G401 (cell line): ENCODE results near the gene INHBB. TPM values are rescaled to one million over a fixed set of nuclear protein-coding genes. Genes with fewer than 3 reads are reported as not detected.

Experiments
- DNase-seq: peaks from one replicate; pipeline ENCODE4 v3.0.0-alpha.2; 2015; ENCODE audit warnings: low spot score
- in situ Hi-C: cut with HindIII; loops from 2 replicates; pipeline ENCODE4 v1.10.0; 2016; ENCODE audit warnings: low sequenced_read_pairs, mixed read lengths
- total RNA-seq: library from RNA; depleted of rRNA; stranded (reverse); fragments of >200 nt; shearing (Covaris generic); gene quantifications from 2 replicates; pipeline ENCODE4 v1.2.3, GENCODE V29; 2014

The INHBB gene
- total RNA-seq, 1 experiment from 2014 or later: not detected

DNA sequence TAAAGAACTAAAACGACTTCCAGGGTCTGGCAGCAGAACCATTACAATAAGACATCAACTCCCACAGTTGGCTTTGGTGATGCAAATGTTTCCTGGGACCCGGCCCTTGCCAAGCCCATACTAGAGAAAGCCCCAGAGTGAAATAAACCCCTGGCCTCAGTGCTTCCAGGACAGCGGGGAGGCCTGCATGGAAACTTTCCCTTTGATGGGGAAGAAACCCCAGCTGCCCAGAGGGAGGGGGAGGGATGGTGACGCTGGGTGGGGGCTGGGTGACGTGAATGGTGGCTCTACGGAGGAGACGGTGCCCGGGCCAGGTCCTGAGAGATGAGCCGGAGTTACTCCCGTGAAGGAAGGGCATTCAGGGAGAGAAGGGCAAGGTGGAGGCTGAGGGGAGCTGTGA, 27.5 kb downstream of the INHBB start:
- in situ Hi-C loops: no loop called here
- DNase-seq: no peak

DNA sequence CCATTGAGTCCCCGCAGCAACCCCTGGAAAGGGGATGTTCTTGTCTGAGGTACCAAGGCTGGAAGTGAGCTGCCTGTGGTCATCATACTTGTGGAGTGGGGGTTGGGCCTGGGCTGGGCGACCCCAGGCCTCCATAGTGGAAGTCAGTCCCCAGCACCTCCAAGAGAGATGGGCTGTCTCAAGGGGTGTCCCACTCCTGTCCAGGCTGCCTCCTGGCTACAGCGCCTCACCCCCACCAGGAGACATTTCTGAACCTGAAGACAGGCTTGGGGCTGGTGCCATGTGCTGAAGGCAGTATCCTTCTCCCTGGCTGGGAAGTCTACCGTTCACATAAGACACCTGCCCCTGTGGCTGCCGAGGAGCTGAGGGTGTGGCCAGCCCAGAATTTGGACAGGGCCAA, 28.9 kb downstream of the INHBB start:
- no peak for DNase-seq
- in situ Hi-C loops: no loop called here

DNA sequence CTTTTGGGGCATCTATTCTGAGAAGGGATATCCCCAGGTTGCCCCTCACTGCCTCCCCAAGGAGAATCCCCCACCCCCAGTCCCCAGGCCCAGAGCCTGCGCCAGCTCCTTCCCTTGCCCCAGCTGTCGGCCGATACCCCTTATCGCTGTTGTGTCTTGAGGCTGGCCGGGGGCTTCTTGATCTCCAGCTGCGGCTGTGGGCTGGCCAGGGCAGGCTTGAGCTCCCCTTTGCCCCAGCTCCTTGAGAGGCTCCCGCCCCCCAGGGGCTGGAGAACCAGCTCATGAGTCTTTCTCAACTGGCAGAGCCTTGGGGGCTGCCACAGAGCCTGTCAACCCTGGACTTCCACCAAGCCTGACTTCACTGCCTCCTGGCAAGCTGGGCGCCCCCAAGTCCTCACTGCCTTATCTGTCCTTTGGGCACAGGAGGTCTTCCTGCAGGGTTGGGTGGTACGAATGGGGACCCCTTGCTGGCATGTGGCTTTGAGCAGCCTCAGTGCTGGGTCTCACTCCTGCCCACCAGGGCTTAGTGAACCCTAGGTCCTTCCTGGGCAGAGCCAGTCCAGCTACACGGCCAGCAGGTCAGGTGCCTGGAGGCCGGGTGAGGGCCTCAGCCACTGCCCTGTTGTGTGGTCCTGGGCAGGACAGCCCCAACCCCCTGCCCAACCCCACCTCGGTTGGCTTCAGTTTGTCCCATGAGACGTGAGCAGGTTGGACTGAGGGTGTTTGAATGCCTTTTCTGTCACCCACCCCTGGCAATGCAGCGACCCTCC, 29.5 kb downstream of the INHBB start:
- DNase-seq: no peak
- in situ Hi-C loops: no loop called here

DNA sequence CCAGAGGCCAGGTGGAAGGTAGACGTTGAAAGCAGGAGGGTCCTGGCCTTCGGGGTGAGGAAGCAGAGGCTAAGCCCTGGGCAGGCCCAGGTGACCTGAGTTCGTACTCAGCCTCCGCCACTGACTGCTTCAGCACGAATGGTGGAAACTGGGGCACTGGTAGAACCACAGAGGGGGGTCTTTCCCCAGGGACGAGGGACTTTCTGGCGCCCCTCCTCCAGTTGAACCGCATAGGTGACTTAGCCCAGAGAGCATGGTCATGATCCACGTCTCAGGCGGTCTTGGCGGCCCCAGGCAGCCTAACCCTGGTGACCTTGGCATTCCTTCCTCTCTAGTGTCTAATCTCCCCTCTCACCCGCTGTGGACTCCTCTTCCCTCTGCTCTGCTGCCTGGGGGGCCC, 30.2 kb downstream of the INHBB start:
- no peak for DNase-seq
- in situ Hi-C loops: no loop called here

DNA sequence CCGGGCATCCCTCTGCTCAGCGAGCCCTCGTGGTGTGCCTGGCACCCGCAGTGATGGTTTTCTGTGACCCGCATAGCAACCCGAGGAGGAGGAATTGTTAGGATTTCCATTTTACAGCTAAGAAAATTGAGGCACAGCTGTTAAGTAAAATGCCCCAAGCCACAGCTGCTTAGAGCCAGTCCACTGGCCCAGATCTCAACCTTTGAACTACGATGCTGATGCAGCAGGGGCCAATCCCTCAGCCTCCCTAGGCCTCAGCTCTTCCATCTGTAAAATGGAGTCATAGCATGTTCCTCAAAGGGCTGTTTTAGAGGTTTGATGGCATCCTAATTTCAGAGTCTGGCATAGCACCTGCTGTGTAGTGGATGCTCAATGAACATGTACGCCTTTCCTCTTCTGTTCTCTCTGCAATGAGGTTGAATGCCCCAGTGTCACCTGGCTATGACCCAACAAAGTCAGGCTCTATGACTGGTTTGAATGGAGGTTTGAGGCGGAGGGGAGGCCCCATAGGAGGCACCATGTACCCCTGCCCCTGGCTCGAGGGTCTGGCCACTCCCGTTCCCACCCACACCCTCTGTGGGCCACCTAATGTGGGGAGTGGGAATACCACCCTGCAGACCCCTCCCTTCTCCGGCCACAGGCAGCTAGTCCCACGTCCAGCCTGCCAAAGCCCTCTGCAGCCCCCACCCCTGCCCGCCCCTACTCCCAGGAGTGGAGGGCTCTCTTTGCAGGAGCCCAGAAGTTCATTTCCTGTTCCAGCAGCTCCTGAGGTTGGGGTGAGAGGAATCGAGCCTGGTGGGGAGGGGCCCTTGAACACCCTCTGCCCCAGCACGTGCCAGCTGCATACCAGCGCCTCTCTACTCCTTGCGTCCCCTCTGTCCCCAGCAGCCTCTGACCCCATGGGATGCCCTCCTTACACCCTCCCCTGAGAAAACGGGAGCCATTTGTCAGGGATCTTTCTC, 31.0 kb downstream of the INHBB start:
- in situ Hi-C loops: no loop called here
- DNase-seq: no peak

DNA sequence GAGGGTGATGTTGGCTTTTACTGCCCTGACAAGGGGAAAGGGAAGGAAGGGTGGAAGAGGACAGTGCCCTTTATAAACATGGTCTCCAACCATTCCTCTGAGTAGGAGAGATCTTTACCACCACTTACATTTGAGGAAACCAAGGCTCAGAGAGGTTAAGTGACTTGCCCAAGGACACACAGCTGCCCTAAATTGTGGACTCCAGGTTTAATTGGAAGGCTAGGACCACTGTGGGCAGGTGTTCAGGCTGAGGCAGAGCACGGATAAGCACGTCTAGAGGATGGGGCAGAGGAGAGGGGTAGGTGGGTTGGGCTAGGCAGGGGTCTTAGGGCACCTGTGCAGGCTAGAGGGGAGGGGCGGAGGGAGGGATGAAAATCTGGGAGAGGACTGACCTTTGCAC, 32.7 kb downstream of the INHBB start:
- in situ Hi-C loops: no loop called here

DNA sequence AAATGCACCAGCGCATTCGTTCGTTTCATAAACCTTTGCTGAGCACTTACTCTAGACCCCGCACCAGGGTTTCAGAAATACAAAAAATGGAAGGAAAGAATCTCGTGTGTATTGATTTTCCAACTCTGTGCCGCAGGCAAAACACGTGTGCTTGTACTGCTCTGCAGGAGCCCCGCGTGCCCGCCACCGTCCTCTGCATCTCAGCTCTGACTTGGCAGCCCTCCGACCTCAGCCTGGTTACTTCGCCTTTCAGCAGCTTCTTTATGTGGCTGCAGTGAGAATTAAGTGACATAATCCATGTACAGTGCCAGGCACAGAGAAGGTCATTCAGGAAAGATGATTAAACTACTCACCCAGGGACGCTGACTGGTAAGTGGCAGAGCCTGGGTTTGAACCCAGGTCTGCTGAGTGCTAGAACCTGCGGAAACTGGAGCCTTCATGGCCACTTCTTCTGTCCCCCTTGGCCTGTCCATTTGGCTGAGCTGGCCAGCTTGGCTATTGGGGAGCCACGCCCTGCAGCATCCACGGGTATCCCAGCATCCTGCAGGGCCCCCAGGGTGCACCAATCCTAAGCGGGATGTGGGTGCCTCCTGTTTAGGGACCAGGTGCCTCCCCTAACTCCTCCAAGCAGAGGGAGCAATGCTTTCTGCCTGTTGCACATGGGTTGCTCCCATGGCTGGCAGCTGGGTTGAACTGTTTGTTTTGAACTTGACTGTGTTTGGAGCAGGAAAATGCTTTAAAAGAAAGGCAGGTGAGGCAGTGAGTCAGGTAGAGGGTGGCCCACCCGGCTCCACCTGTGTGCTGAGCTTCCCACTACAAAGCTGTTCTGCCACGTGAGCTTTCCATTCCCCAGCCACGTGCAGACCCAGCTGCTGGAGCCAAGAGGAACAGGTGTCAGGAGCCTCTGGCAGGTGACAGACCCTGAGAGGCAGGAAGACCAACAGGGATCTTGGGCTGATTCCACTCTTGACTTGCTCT, 34.3 kb downstream of the INHBB start:
- in situ Hi-C loops: no loop called here
- peak; percentile 8 for DNase-seq

More for the DNA sequence above, 32.7 kb downstream of the INHBB start:
- no peak for DNase-seq

DNA sequence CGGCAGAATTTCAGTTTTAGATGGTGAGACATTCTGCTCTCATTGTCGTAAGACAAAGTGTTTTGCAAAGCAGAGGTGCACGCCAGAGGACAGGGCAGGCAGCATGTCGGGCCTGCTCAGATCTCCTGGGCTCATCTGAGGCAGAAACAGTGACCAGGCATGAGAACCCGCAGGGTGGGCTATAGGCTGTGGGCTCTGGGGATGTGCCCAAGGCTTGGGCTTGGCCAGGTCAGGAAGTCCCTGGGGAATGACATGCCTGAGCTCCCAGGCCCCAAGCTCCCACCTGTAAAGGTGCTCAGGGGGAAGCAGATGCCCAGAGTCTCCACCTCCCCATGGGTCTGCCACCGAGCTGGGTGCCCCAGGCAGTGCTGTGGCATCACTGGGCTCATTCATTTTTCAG, 35.3 kb downstream of the INHBB start:
- DNase-seq: no peak
- in situ Hi-C loops: no loop called here

DNA sequence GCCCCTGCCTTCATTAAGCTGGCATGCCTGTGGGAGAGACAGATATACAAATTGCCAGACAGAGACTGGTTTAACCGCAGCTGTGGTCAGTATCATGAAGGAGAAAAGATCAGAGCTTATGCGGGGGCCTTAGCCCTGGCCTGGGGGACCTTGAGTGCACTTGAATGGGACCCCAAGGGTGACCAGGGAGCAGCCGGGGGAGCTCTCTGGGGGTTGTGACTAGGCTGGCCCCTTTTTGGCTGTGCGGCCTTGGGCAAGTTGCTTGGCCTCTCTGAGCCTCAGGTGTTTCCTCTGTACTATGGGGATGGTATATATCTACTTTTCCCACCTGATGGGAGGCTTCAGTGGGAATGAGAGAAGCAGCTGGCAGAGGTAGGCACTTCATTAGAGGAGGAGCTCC, 35.7 kb downstream of the INHBB start:
- in situ Hi-C loops: no loop called here
- no peak for DNase-seq

DNA sequence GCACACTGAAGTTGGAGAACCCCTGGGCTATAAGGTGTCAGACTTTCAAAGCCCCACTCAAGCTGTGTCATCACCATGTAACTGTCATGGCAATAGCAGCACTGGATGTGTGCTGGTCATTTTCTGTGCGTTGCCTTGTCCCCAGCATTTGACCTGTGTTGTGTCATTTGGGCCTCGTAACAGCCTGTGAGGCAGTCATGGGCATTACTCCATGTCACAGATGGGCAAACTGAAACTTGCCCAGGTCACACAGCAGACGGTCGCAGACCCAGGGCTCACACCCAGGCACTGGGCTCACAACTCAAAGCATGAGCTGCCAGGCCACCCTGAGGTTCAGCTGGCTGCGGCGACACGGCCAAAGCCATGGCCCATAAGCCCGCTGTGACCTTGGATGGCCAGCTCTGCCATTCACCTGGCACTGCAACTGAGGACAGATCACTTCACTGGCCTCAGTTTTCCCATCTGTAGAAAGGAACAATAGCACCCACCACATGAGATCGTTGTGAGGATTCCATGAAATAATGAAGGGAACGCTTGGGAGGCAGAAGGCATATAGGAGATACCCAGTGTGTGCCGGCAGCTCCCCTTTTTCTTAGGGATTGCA, 36.7 kb downstream of the INHBB start:
- no peak for DNase-seq
- in situ Hi-C loops: no loop called here

DNA sequence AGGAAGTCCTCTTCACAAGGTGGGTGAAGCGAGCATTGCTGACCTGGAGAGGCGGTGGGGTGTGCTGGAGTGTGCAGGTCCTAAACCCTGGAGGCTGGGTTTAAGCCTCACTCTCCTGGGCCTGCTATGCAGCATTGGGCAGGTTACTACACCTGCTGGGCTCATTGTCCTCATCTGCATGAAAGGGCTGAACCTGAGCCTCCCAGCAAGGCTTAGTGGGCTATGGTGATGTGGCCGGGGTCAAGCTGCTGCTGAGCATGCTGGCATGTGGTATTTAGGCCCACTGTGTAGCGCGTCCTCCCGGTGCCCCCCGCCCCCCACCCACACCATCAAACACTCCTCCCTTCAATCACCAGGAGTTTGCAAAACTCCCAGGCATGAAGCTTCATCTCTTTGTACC, 37.3 kb downstream of the INHBB start:
- in situ Hi-C loops: no loop called here
- DNase-seq: no peak

DNA sequence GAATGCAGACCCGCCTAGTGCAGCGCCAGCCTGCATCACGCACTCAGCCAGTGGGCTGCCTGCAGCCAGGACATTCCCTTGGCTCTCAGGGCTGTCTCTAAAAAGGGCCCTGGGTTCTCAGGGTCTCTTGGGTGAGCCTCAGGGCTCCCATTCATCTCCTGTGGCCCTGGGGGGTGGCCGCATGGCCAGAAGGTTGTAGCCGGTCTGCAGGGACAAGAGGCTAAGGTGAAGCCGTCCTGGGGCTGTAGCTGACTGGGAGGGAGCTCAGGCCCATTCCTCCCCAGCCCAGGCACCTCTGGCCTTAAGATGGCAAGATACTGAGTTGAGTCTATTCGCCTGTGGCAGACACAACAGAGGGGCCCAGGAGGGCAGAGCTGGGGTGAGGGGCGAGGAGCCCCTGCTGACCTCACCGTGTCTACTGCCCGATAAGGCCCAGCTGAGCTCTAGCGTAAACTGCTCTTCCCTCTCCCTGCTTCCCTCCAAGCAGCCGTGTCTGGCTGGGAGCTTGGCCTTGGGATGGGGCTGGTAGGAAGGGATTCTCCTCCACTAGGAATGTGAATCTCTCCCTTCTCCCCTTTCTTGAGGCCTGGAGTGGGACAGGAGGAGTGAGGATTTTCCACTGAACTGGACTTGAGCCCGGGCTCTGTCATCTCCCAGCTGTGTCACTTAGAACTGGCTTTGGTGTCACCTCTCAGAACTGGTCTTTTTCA, 37.9 kb downstream of the INHBB start:
- no peak for DNase-seq
- in situ Hi-C loops: no loop called here

DNA sequence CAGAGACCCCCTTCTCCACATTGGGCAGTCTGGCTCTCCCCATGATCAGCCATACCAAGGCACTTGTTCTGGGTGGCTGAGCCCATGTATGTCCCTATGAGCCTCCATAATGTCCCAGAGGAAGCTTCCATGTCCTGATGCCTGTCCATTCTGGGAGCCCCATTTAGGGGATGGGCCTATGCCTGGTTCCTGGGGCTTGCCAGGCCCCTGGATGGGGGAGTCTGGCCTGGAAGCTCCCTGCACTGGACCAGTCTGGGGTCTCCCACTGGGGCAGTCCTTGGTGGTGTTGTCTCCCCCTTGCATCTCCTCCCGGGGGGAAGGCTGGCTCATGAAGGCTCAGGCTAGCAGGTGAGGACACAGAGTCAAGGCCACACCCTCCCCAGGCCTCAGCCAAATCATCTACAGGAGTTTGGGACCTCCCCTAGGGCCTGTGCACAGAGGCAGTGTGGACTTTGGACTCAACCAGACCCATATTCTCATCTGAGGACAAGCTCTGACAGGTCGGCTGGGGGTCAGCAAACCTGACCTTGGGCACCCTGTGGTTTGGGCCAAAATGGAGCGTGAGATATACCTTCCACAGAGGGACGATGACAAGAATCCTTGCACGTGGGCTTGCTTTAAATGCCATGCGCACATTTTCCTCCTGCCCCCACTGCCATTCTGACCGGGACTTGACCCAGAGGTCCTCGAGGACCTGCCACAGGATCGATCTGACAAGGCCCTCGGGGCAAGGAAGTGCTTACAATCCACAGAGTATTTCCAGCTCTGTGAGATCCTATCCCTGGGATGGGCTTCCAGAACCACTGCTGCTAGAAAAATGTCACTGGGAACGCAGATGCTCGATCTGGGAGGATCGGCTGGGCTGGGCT, 38.8 kb downstream of the INHBB start:
- in situ Hi-C loops: no loop called here
- no peak for DNase-seq

DNA sequence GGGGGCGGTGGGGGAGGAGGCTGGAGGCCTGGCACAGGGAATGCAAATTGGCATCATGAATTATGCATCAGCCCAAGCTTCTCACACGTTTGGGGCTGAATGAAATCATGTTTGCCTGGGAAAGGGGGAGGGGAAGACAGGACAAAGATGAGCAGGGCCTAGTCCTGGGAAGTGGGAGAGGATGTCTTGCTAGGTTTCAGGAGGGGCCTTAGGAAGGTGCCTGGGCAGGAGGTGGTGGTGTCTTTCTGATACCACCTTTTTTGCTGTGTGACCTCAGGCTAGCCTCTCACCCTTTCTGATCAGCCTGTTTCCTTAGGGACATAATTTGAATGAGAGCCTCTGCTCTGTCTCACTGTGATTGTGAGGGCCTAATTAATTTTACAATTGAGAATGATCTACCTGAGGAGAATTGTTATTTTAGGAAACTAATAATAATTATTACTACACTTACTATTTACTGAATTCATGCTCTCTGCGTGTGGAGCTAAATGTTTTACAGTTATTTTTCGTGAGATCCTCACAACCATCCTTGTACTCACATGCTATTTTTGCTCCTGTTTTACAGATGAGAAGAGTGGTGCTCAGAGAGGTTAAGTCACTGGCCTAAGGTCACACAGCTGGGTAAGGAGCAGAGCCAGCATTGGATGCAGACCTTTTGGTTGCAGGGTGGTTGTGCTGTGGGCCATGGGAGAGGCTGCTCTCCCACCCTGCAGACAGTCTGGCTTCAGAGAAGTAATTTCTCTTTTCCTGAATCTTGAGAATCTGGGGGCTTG, 39.6 kb downstream of the INHBB start:
- in situ Hi-C loops: no loop called here
- DNase-seq: no peak

DNA sequence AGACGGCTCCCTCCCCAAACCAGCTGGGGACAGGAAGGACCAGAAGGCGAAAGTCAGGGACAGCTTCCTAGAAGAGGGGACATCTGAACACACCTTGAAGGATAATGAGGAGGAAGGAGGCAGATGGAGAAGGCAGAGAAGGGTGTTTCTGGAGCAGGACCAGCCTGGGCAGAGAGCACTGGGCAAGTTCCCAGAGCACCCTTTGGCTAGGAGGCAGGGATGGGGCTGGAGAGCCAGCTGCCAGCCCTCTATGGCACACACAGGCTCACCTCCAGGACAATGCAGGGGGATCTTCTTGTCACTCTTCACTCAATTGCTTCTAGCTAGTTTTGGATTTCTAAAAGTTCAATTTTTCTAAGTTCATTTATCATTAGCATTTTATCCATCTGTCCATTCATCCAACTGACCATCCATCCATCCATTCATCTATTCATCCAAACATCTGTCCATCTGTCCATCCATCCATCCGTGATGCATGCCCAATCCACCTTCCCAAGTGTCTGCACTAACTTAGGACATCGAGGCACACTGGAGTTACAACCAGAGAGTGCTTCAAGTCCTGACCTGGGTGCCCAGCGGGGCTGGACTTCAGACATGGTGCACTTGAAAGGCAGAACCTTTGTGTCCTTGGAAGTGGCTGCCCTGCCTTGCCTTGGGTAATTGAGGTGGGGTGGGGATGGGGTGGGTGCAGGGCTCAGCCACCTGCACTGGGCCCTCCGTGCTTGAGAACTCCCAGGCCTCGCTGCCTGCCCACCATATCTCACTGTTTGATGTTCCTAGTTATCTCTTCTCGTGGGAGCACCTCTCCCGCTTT, 42.5 kb downstream of the INHBB start:
- in situ Hi-C loops: no loop called here

DNA sequence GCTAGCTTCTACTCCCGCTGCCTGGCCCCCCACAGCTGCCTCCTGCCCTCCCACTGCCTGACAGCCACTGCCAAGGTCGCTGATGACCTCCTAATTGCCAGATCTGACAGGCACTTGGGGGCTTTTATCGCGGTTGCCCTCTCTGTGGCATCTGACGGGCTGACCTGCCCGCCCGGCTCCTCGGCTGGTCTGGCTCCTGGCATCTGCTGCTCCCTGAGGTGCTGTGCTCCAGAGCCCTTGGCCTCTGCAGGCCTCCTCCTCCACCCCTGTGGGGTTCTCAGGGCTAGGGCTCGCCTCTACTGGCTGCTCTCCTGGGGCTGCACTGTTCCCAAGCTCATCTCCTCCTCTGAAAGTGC, 43.1 kb downstream of the INHBB start:
- in situ Hi-C loops: no loop called here

More for the DNA sequence above, 42.5 kb downstream of the INHBB start:
- no peak for DNase-seq

More for the DNA sequence above, 43.1 kb downstream of the INHBB start:
- DNase-seq: no peak
